GM12878 (cell line): ENCODE measurements around the gene KLK6. TPM values are rescaled to one million over a fixed set of nuclear protein-coding genes. Genes with fewer than 3 reads are reported as not detected.

Source experiments
- ATAC-seq: fragments of 200-7000 bp; cut with Tn5 transposase; 3 replicates; pipeline ENCODE4 v1.9.1; 2020; ENCODE audit warnings: mild to moderate bottlenecking, moderate library complexity
- BruUV-seq: library from RNA; stranded (reverse); fragments of 400-500 nt; replicated peaks from 2 replicates; lab custom pipeline; 2021; lab: Mats Ljungman, UMichigan
- CTCF ChIA-PET: fragments of 300-600 bp; sonication (Branson Sonifier 250); formaldehyde crosslinking; extraction: SDS; loops from one replicate; lab custom pipeline; 2021; ENCODE audit warnings: inconsistent platforms; lab: Yijun Ruan, JAX
- POLR2A ChIA-PET: fragments of 350-600 bp; formaldehyde crosslinking; extraction: SDS; loops from one replicate; lab custom pipeline; 2021; ENCODE audit warnings: inconsistent platforms; lab: Charles Lee
- RAD21 ChIA-PET: fragments of 300-600 bp; sonication (Branson Sonifier 250); formaldehyde crosslinking; loops from one replicate; lab custom pipeline; 2023; ENCODE audit warnings: antibody characterized with exemption; ENCODE audit not compliant: unreplicated experiment; lab: Charles Lee
- SMC1A ChIA-PET: fragments of 300-600 bp; sonication (Branson Sonifier 250); formaldehyde crosslinking; loops from one replicate; lab custom pipeline; 2023; ENCODE audit not compliant: unreplicated experiment, uncharacterized antibody; lab: Charles Lee
- DNase-seq: peaks from one replicate; pipeline ENCODE4 v3.0.0-alpha.2; 2011; ENCODE audit warnings: low read depth, low spot score
- FAIRE-seq: peaks from 3 replicates; lab custom pipeline; 2011; peaks lifted over from hg19 to GRCh38; lab: Jason Lieb, UNC
- H2AFZ ChIP-seq: 2 replicates; pipeline ENCODE4 v1.6.0; 2011; ENCODE audit warnings: low read depth, low read length, control low read depth; ENCODE audit not compliant: control insufficient read depth
- H3K27ac ChIP-seq: 2 replicates; pipeline ENCODE4 v1.5.1; 2011; ENCODE audit warnings: control low read depth; ENCODE audit not compliant: control insufficient read depth, insufficient read depth
- H3K27me3 ChIP-seq, 2 experiments: replicated peaks in 1 of 2; 2 replicates each; pipeline versions ENCODE4 v1.6.0 to v1.6.1; 2011; ENCODE audit warnings: low read length in 1 of 2; ENCODE audit not compliant: control insufficient read depth in 2 of 2, insufficient read depth in 2 of 2
- H3K36me3 ChIP-seq, 2 experiments: 2 replicates each; pipeline ENCODE4 v1.5.1; 2011; ENCODE audit warnings: low read length in 1 of 2; ENCODE audit not compliant: control insufficient read depth in 2 of 2, insufficient read depth in 2 of 2
- H3K4me1 ChIP-seq: 2 replicates; pipeline ENCODE4 v1.6.1; 2011; ENCODE audit warnings: mild to moderate bottlenecking, low read length, moderate library complexity, mixed read lengths; ENCODE audit not compliant: control insufficient read depth, insufficient read depth
- H3K4me2 ChIP-seq: 2 replicates; pipeline ENCODE4 v1.6.0; 2011; ENCODE audit warnings: control low read depth; ENCODE audit not compliant: control insufficient read depth, insufficient read depth
- H3K4me3 ChIP-seq: fragments of 200-600 bp; sonication (generic); 2 replicates; pipeline ENCODE4 v1.5.1; 2016
- H3K79me2 ChIP-seq: 2 replicates; pipeline ENCODE4 v1.6.0; 2011; ENCODE audit warnings: low read length; ENCODE audit not compliant: control insufficient read depth, insufficient read depth
- H3K9ac ChIP-seq: 2 replicates; pipeline ENCODE4 v1.8.0; 2011; ENCODE audit warnings: low read length, control low read depth, mixed read lengths; ENCODE audit not compliant: control insufficient read depth, insufficient read depth
- H3K9me3 ChIP-seq: replicated peaks from 3 replicates; pipeline ENCODE4 v1.5.1; 2011; ENCODE audit warnings: mild to moderate bottlenecking, low read length; ENCODE audit not compliant: control insufficient read depth, insufficient read depth
- H4K20me1 ChIP-seq: 2 replicates; pipeline ENCODE4 v1.6.0; 2011; ENCODE audit not compliant: control insufficient read depth, insufficient read depth
- RUNX3 ChIP-seq: IDR thresholded peaks from 2 replicates; pipeline ENCODE4 v1.6.1; 2012; ENCODE audit warnings: low read length, inconsistent platforms
- WGBS: methylation state at CpG from one replicate; pipeline ENCODE4 v1.1.6; 2016; ENCODE audit warnings: low lambda C conversion rate; ENCODE audit not compliant: insufficient replicate concordance, insufficient coverage; ENCODE audit errors: missing lambda C conversion rate; 5-methylcytosine and 5-hydroxymethylcytosine counted together
- in situ Hi-C: fragments of 300-500 bp; cut with MboI; formaldehyde crosslinking; loops from 9 replicates; pipeline ENCODE4 v1.14.3; 2018; ENCODE audit warnings: mixed read lengths
- intact Hi-C: fragments of 100-400 bp; cut with micrococcal nuclease; formaldehyde crosslinking; loops from one replicate; pipeline ENCODE4 v1.14.2; 2022; ENCODE audit not compliant: unreplicated experiment
- polyA plus RNA-seq, 11 experiments: library from polyadenylated mRNA; depleted of rRNA in 4 of 11; unstranded in 6 of 11; stranded (reverse) in 5 of 11; fragments of >200 nt; fragmentation: Nextera tagmentation in 4 of 11; fragmentation: Illumina TruSeq in 1 of 11; extraction: Ambion mirVana in 4 of 11; extraction: Trizol in 1 of 11; gene quantifications; 1 replicate in 1 of 11; 2 replicates in 10 of 11; pipeline versions ENCODE4 v1.2.1 to v1.2.3, GENCODE V29; 2011 to 2016; ENCODE audit warnings: inconsistent platforms in 2 of 11, missing spikeins in 2 of 11, low read depth in 1 of 11
- total RNA-seq, 4 experiments: library from RNA; depleted of rRNA in 3 of 4; stranded (reverse); fragments of >200 nt in 3 of 4; fragmentation: Illumina TruSeq in 1 of 4; extraction: Trizol in 1 of 4; gene quantifications; 2 replicates each; pipeline versions ENCODE4 v1.2.1 to v1.2.3, GENCODE V29; 2013 to 2021
- TF ChIP-seq, protein P1 (sequence below): fragments of 450-650 bp; IDR thresholded peaks from 2 replicates; pipeline ENCODE4 v1.6.1; 2016; ENCODE audit warnings: mild to moderate bottlenecking, moderate library complexity, borderline replicate concordance
- TF ChIP-seq, protein P2 (sequence below): IDR thresholded peaks from 2 replicates; pipeline ENCODE4 v1.6.1; 2011; ENCODE audit warnings: low read depth, mild to moderate bottlenecking, low read length, moderate library complexity, borderline replicate concordance; ENCODE audit errors: extremely low read depth

Gene KLK6
- total and polyA plus RNA-seq, 10 of the 15 experiments (the other 5 are each of a cell fraction or from before 2014, with no cell fraction given): not detected

DNA sequence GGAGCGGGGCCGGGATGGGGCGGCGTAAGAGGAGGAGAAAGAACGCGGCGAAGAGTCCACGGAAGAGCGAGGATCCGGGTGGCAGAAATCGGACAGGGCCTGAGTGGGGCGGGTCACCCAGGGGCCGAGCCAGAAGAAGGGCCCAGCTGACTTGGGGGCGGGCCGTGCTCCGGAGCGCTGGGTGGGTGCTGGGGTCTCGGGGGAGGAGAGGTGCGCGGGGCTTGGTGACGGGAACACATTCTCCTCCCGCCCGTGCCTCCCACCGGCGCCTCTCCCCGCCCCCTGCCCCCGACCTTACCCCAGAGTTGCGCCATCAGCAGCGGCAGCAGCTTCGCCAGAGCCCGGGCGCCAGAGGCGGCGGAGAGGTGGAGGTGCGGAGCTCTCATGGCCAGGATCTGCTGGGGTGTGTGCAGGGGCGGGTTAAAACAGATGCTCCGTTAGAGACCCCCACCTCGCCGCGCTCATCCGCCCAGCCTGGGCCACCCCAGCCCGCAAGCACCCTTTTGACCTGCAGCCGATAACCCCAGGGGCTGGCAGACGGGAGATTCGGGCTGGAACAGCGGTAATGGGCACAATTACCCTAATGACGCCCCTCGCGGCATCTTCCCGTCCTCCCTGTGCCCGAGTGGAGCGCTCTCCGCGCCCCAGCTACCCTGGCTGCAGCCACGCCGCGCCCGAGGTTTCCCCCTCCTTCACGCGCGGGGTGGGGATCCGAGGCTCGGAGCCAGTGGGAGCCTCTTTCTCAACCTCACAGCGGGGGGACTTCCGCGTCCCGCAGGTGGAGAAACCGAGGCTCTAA is 49.6 kb upstream of the KLK6 start:
- no peak for TF ChIP-seq RUNX3
- TF ChIP-seq, protein P1, sequence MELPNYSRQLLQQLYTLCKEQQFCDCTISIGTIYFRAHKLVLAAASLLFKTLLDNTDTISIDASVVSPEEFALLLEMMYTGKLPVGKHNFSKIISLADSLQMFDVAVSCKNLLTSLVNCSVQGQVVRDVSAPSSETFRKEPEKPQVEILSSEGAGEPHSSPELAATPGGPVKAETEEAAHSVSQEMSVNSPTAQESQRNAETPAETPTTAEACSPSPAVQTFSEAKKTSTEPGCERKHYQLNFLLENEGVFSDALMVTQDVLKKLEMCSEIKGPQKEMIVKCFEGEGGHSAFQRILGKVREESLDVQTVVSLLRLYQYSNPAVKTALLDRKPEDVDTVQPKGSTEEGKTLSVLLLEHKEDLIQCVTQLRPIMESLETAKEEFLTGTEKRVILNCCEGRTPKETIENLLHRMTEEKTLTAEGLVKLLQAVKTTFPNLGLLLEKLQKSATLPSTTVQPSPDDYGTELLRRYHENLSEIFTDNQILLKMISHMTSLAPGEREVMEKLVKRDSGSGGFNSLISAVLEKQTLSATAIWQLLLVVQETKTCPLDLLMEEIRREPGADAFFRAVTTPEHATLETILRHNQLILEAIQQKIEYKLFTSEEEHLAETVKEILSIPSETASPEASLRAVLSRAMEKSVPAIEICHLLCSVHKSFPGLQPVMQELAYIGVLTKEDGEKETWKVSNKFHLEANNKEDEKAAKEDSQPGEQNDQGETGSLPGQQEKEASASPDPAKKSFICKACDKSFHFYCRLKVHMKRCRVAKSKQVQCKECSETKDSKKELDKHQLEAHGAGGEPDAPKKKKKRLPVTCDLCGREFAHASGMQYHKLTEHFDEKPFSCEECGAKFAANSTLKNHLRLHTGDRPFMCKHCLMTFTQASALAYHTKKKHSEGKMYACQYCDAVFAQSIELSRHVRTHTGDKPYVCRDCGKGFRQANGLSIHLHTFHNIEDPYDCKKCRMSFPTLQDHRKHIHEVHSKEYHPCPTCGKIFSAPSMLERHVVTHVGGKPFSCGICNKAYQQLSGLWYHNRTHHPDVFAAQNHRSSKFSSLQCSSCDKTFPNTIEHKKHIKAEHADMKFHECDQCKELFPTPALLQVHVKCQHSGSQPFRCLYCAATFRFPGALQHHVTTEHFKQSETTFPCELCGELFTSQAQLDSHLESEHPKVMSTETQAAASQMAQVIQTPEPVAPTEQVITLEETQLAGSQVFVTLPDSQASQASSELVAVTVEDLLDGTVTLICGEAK: no peak
- TF ChIP-seq, protein P2, sequence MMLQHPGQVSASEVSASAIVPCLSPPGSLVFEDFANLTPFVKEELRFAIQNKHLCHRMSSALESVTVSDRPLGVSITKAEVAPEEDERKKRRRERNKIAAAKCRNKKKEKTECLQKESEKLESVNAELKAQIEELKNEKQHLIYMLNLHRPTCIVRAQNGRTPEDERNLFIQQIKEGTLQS: no peak
- DNase-seq: no peak
- Histone ChIP-seq H3K27ac (no peak overlapping the region), H3K79me2 (no peaks in the 10 kb centered on the region), H2AFZ (no peak overlapping the region), H4K20me1 (no peaks in the 10 kb centered on the region), H3K9ac (no peak overlapping the region), H3K4me1 (no peaks in the 10 kb centered on the region), H3K27me3 (no peaks in the 10 kb centered on the region; a peak in 3 of 4 replicates), H3K4me2 (no peak overlapping the region), H3K9me3 (no peaks in the 10 kb centered on the region; the same call in 2 of the 3 replicates), H3K4me3 (no peak overlapping the region), H3K36me3 (no peaks in the 10 kb centered on the region)
- ChIA-PET POLR2A (no interaction called here), CTCF (no interaction called here), SMC1A (no interaction called here), RAD21 (no interaction called here)
- 26% methylated on average over 40 of the region's 68 CpGs for WGBS
- no TSS peak for BruUV-seq
- no peak for ATAC-seq
- in situ Hi-C loops (no loop called here), intact Hi-C loops (no loop called here)
- no peak for FAIRE-seq
